Measurements from ENCODE around the gene MDM2.

GRCh38 chr12:68793975-68794652 is 13.9 kb upstream of the MDM2 start:
- no peak for TF ChIP-seq CTCF (IDR thresholded peaks at IDR 0.05)
- no peak for TF ChIP-seq POLR2A (IDR thresholded peaks at IDR 0.05)
